KMS-11 (cell line): ENCODE results near the gene ACER1.
"Not testable (repeated sequence)": the region's sequence is repeated elsewhere in the genome, so short reads cannot be mapped to it uniquely, and the experiment has no call there.

Source experiments
- H2AFZ ChIP-seq: fragments of 200-600 bp; sonication (generic); 2 replicates; pipeline ENCODE4 v1.6.1; 2016; ENCODE audit warnings: antibody characterized with exemption, mixed run types, low read depth
- H3K27ac ChIP-seq: fragments of 200-600 bp; sonication (generic); 2 replicates; pipeline ENCODE4 v1.6.1; 2016; ENCODE audit warnings: mild to moderate bottlenecking, mixed run types
- H3K27me3 ChIP-seq: fragments of 200-600 bp; sonication (generic); 2 replicates; pipeline ENCODE4 v1.6.1; 2017; ENCODE audit warnings: mild to moderate bottlenecking, low read depth, mixed run types, moderate library complexity; ENCODE audit not compliant: insufficient read depth
- H3K36me3 ChIP-seq: fragments of 200-600 bp; sonication (generic); 2 replicates; pipeline ENCODE4 v1.6.1; 2017; ENCODE audit warnings: mild to moderate bottlenecking, mixed run types; ENCODE audit not compliant: insufficient read depth
- H3K4me1 ChIP-seq: fragments of 200-600 bp; sonication (generic); 2 replicates; pipeline ENCODE4 v1.6.1; 2016; ENCODE audit warnings: mild to moderate bottlenecking, low read depth, mixed run types; ENCODE audit not compliant: poor library complexity, severe bottlenecking
- H3K4me2 ChIP-seq: fragments of 200-600 bp; sonication (generic); 2 replicates; pipeline ENCODE4 v1.7.0; 2016; ENCODE audit warnings: mild to moderate bottlenecking, mixed run types
- H3K4me3 ChIP-seq: fragments of 200-600 bp; sonication (generic); IDR thresholded peaks from 2 replicates; pipeline ENCODE4 v1.6.1; 2017; ENCODE audit warnings: low read depth, low read length, mixed read lengths; ENCODE audit not compliant: insufficient read depth
- H3K79me2 ChIP-seq: fragments of 200-600 bp; sonication (generic); 2 replicates; pipeline ENCODE4 v1.6.1; 2016; ENCODE audit warnings: low read depth, mixed run types; ENCODE audit not compliant: insufficient read depth
- H3K9ac ChIP-seq: fragments of 200-600 bp; sonication (generic); 2 replicates; pipeline ENCODE4 v1.6.1; 2016; ENCODE audit warnings: mild to moderate bottlenecking, mixed run types
- H4K20me1 ChIP-seq: fragments of 200-600 bp; sonication (generic); 2 replicates; pipeline ENCODE4 v1.6.1; 2016; ENCODE audit warnings: mild to moderate bottlenecking, mixed run types; ENCODE audit not compliant: insufficient read depth
- CTCF ChIP-seq: fragments of 200-600 bp; sonication (generic); conservative IDR thresholded peaks from 2 replicates; pipeline ENCODE4 v1.6.1; 2017; ENCODE audit warnings: low read depth, mild to moderate bottlenecking, antibody characterized with exemption, low read length, moderate library complexity, mixed read lengths

The ACER1 gene

DNA sequence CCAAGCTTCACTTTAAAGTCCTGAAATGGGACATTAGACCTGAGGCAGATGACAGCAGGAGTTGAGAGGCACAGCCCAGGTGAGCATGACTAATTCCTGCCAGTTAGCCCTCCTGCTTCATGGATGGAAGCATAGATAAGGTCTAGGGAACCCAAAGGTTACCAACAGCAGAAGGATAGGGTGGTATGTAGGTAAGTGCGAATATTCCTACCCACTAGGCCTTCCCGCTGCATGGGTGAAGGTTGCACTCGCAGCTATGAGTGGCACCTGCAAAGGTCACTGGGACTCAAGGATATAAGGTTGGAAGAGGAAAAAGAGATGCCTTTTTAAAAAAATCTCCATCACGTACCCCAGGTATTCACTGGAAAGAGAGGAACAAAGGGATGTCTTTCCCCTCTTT lies 41.4 kb downstream of the ACER1 start:
- no peak overlapping the region for H2AFZ ChIP-seq
- no peak overlapping the region for H3K4me2 ChIP-seq
- TF ChIP-seq CTCF = no peak
- H3K9ac ChIP-seq = no peak overlapping the region
- peaks cover 4% of the 10 kb centered on the region for H3K4me1 ChIP-seq
- H3K27ac ChIP-seq = no peak overlapping the region
- H3K27me3 ChIP-seq = peaks cover 4% of the 10 kb centered on the region; the same call in 1 of the 2 replicates
- H3K36me3 ChIP-seq = no peaks in the 10 kb centered on the region
- H4K20me1 ChIP-seq = no peaks in the 10 kb centered on the region
- no peak overlapping the region for H3K4me3 ChIP-seq
- no peaks in the 10 kb centered on the region for H3K79me2 ChIP-seq

- no peak overlapping the region for H3K27ac ChIP-seq
- no peaks in the 10 kb centered on the region for H3K36me3 ChIP-seq
- no peaks in the 10 kb centered on the region for H3K79me2 ChIP-seq
- TF ChIP-seq CTCF = no peak
- no peaks in the 10 kb centered on the region for H3K4me1 ChIP-seq
- no peaks in the 10 kb centered on the region for H4K20me1 ChIP-seq
- no peak overlapping the region for H3K4me2 ChIP-seq
- no peak overlapping the region for H3K9ac ChIP-seq
- H3K27me3 ChIP-seq = no peaks in the 10 kb centered on the region
- H2AFZ ChIP-seq = no peak overlapping the region
- no peak overlapping the region for H3K4me3 ChIP-seq
These were observed 44.7 kb downstream of the ACER1 start for GRCh38 chr19:6288737-6289136.

DNA sequence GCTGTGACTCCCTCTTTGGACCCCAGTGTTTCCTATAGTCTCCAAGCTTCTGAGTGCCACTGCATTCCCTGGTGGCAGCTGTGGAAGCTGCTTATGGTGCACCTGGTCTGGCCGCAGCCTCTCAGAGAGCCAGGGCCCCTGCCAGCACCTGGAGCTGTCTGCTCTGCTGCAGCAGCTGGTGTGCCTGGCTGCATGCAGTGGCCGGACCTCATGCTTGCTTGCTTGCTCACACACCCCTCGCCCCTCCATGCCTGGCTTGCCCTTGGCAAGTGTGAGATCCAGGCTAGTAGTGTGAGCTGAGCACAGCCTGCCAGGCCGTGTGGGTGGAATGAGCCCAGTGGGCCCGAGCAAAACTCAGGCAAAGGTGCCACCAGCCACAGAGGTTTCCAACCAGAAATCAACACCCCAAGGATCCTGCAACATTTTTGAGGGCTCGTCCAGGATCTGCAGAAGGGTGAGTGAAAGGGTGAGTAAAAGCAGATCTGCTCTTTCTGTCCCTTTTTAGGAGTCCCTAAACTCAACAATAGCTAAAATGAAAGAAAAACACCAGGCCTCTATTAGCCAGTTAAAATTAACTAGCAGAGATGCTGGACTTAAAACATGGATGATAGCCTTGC lies 46.0 kb downstream of the ACER1 start:
- Histone ChIP-seq H4K20me1 (no peaks in the 10 kb centered on the region), H2AFZ (no peak overlapping the region), H3K4me3 (no peak overlapping the region), H3K4me2 (no peak overlapping the region), H3K4me1 (no peaks in the 10 kb centered on the region), H3K79me2 (no peaks in the 10 kb centered on the region), H3K9ac (no peak overlapping the region), H3K27ac (no peak overlapping the region), H3K27me3 (no peaks in the 10 kb centered on the region), H3K36me3 (no peaks in the 10 kb centered on the region)
- no peak for TF ChIP-seq CTCF

- Histone ChIP-seq H3K27ac (no peak overlapping the region), H2AFZ (no peak overlapping the region), H3K27me3 (no peaks in the 10 kb centered on the region), H3K36me3 (no peaks in the 10 kb centered on the region), H3K4me1 (no peaks in the 10 kb centered on the region), H3K9ac (no peak overlapping the region), H4K20me1 (no peaks in the 10 kb centered on the region), H3K4me3 (no peak overlapping the region), H3K79me2 (no peaks in the 10 kb centered on the region), H3K4me2 (no peak overlapping the region)
- no peak for TF ChIP-seq CTCF
These were observed 46.7 kb downstream of the ACER1 start for GRCh38 chr19:6286676-6287075.

DNA sequence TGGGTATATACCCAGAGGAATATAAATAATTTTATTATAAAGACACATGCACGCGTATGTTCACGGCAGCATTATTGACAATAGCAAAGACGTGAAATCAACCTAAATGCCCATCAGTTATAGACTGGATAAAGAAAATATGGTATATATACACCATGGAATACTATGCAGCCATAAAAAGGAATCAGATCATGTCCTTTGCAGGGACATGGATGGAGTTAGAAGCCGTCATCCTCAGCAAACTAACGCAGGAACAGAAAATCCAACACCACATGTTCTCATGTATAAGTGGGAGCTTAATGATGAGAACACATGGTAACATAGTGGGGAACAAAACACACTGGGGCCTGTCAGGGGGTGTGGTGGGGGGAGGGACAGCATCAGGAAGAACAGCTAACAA lies 51.0 kb downstream of the ACER1 start:
- not testable (repeated sequence) for H3K4me3 ChIP-seq, H3K9ac ChIP-seq, H4K20me1 ChIP-seq, H3K27ac ChIP-seq, H2AFZ ChIP-seq, H3K36me3 ChIP-seq, H3K4me1 ChIP-seq, H3K4me2 ChIP-seq, H3K27me3 ChIP-seq
- H3K79me2 ChIP-seq = peaks cover 20% of the 10 kb centered on the region
